Dedifferentiated amniotic fluid mesenchymal stem cell (primary cell): ENCODE data around the gene BPI.
"Not testable (repeated sequence)": the region's sequence is repeated elsewhere in the genome, so short reads cannot be mapped to it uniquely, and the experiment has no call there.

Experiments used
- DNase-seq: peaks from one replicate; pipeline ENCODE4 v3.0.0-alpha.2; 2016; ENCODE audit errors: extremely low spot score

BPI gene

DNA sequence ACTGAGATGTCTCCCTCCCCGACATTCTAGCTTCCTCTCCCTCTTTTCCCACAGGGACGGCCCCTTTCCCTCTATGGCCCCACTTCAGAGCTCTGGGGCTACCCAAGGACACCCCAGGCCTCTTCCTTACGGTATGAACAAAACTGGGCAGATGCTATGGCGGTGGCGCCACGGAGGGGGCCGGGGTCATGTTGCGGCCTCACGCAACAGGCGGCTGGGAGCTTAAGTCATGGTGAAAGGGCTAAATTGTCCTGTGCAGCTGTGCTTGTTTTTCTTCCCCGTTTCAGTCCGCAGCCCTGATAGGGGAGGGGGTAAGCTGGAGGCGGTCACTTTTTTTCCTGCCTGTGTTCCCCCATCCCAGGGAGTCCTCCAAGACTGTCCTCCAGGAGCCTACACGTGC lies 25.8 kb upstream of the BPI start:
- DNase-seq, result no peak

GRCh38 chr20:38278763-38279162 lies 25.2 kb upstream of the BPI start:
- no peak for DNase-seq

DNA sequence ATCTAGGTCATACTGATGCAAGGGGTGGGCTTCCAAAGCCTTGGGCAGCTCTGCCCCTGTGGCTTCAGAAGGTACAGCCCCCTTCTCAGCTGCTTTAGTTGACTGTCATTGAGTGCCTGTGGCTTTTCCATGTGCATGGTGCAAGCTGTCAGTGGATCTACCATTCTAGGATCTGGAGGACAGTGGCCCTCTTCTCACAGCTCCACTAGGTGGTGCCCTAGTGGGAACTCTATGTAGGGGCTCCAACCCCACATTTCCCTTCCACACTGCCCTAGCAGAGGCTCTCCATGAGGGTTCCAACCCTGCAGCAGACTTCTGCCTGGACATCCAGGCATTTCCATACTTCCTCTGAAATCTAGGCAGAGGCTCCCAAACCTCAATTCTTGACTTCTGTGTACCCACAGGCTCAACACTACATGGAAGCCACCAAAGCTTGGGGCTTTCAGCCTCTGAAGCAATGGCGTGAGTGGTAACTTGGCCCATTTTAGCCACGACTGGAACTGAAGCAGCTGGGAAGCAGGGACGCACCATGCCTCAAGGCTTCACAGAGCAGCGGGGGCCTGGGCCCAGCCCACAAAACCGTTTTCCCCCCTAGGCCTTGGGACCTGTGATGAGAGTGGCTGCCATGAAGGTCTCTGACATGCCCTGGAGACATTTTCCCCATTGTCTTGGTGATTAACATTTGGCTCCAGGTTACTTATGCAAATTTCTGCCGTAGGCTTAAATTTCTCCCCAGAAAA lies 22.6 kb upstream of the BPI start:
- not testable (repeated sequence) for DNase-seq

DNA sequence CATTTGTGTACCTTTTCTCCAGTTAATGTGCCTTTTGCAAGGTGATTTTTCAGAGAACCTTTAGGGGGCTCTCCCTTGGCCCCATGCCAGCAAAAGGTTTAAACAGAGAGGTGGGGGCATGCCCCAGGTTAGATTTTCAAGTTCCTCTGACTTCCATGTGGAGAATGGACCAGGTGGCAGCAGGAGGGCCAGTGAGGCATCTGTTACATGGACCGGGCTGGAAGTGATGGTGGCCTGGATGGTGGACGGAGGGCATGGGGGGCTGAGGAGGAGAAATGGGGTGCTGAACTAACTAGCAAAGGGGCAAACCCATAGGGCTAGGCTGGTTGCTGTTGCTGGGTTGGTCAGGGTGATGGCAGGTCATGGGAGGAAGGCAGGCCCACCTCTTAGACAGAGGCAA lies 20.7 kb upstream of the BPI start:
- no peak for DNase-seq

- DNase-seq, result not testable (repeated sequence)
Measured at GRCh38 chr20:38284066-38284650, 19.8 kb upstream of the BPI start.

GRCh38 chr20:38284893-38285444 lies 19.0 kb upstream of the BPI start:
- no peak for DNase-seq

- DNase-seq, result no peak
Measured at GRCh38 chr20:38286586-38287531, 17.1 kb upstream of the BPI start.

DNA sequence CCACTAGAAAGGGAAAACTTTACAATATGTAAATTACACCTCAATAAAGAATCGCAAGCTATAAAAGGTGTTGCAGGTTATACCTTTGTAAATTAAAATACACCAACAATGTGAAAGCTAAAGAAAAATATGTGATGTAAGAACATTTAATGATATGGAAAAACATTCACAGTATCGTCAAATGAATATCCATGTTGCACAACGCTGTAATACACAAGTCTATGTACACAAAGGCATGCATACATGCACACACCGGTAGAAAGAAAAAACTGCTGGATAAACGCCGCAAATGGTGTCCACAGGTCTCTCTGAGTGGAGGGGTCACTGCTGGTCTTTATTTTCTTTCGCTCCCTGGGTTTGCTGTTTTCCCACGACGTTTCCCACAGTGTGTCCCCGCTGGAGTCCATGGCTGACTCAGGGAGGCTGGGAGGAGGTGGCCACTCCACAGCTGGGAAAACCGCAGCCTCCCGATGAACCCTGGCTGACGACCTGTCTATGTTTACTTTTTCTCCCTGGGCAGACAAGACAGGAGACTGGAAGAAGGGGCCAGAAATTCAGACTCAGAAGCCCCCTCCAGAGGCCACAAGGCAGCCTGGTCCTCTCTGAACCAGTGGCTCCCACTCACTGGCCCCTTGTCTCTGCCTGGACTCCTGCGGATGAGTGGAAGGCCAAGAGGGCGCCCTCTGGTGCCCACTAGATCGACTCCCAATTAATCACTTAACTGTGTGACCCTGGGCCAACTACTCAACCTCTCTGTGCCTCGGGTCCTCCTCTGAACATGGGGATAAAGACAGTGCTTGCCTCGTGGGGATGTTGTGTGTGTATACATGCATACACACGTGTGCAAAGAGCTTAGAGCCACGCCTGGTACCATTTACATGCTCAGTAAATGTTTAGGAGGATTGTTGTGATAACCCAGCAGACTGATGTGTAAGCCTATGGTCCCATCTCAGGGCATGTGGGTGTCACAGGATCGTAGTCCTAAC lies 12.8 kb upstream of the BPI start:
- peak; percentile 22 for DNase-seq

DNA sequence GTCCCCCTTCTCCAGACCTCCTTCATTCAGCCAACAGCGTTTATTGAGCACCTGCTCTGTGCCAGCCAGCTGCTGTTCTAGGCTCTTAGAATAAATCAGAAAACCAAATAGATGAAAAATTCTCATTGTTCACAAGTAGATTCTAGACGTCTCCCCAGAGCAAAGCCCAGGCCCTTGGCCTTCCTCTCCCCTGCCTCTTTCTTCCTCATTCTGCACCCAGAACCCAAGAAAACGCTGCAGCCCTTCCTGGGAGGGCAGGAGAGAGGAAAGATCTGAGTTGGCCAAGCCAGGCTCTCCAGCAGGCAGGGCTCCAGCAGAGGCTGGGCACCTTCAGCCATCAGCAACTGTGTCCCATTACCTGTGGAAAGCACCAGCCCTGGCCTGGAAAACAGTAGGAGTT lies 12.0 kb upstream of the BPI start:
- no peak for DNase-seq

GRCh38 chr20:38293491-38294065 lies 10.4 kb upstream of the BPI start:
- DNase-seq, result no peak

DNA sequence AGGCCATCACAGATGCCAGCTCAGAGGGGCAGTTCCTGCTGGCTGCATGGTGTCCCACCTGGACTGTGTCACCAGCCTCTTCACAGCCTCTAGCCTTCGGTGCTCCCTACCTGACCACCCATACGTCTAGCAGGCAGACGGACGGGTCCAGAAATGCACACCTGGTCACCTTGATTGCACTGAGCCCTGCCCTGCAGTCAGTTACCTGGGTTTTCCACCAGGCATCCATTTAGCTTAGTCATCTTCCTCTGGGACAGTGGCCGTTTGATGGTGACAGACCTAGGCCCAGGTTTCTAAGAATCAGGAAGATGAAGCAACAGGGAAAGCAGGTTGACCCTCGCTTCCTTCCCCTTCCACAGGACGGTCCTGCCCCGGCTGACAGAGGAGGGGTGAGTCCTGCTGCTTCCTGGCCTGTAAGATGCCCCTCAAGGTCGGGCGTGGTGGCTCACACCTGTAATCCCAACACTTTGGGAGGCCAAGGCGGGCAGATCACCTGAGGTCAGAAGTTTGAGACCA lies 9.8 kb upstream of the BPI start:
- no peak for DNase-seq

DNA sequence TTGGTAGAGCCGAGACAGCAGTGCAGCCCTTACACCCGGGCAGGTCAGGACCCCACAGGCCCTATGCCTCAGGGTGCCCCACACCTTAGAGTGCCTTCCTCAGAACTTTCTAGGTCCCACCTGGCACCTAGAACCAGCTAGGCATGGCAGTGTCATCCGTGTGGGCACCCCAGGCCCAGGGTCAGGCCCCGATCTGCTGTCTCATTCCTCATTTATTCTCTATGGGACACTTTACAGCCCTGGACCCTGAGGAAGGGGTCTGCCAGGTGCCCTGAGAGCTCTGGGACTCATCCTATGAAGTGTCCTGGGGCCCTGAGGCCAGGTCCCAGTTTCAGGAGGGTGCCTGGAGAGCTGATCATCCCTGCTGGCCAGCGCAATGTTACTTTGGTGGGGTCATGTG lies 8.1 kb upstream of the BPI start:
- no peak for DNase-seq

- no peak for DNase-seq
Measured at GRCh38 chr20:38296433-38296832, 7.5 kb upstream of the BPI start.

DNA sequence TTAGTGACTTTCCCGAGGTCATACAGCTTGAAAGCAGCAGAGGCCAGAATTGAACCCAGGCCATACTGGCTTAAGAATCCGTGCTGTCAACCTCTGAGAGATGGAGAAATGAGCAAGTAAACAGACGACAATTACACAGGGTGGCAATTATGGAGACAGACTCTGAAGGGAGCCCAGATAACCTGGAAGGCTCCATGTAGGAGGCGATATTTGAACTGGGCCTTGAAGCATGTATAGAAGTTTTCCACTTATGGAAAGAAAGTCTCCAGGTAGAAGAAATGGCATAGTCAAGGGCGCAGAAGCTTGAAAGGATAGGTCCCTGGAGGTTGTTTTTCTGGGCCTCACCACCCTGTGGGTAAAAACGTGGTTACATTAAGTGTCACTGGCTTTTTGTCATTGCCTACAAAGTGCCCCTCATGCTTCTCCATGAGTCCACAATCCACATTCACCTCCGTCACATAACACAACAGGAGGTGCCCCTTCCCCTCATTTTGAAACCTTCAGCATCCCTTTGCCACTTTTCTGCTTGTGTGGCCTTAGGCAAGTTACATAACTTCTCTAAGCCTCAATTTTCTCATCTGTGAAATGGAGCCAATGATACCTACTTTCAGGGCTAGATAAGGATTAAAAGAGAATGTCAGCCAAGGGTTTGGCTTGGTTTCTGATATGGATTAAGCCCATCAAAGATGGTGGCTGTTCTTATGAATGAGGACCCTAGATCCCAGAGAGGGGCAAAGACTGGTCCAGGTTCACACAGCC lies 5.9 kb upstream of the BPI start:
- DNase-seq, result no peak

- no peak for DNase-seq
Measured at GRCh38 chr20:38298768-38299288, 5.1 kb upstream of the BPI start.

- DNase-seq, result no peak
Measured at GRCh38 chr20:38299963-38300362, 4.0 kb upstream of the BPI start.

DNA sequence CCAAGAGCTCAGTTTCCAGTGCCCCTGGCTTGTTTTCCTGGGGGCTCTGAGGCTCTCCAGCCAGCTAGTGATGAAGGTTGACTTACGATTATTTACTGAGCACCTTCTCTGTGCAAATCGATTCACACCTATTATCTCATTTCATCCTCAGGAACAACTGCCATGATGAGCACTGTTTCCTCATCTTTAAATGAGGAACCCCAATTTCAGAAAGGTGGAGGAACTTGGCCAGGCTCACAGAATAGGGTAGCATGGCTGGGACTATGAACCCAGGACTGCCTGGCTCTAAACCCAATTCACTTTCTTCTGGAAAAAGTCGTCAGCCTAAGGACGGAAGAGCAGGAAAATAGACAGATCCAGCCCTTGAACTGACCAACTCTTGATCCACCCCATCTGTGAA lies 3.5 kb upstream of the BPI start:
- no peak for DNase-seq

DNA sequence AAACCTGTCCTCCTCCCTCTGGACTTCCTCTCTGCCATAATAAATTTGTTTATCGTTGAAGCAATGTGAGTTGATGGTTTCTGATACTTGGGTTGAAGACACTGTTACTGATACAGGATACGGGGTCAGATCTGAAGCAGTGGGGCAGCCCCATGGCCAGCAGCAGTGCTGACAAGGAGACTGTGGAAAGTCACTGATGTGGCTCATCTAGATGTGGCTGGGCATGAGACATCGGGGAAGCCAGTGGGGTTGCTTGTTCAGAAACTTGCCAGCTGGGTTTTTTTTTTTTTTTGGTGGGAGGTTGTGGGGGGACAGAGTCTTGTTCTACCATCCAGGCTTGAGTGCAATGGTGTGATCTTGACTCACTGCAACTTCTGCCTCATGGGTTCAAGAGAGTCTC lies 2.6 kb upstream of the BPI start:
- DNase-seq, result no peak

- no peak for DNase-seq
Measured at GRCh38 chr20:38302786-38303185, 1.2 kb upstream of the BPI start.
